Activated gamma-delta T cell treated with anti-CD3 and anti-CD28 coated beads, Interleukin-2, amount 50 U/mL, for 16 hours (primary cell): ENCODE results near the gene CARD8.
A peak's percentile ranks its signal among the peaks of the same experiment; 100 is the strongest.
"Not testable (repeated sequence)": the region's sequence is repeated elsewhere in the genome, so short reads cannot be mapped to it uniquely, and the experiment has no call there.

Experiments
- DNase-seq: peaks from one replicate; pipeline ENCODE4 v3.0.0-alpha.2; 2020; ENCODE audit warnings: low read depth

Gene CARD8

DNA sequence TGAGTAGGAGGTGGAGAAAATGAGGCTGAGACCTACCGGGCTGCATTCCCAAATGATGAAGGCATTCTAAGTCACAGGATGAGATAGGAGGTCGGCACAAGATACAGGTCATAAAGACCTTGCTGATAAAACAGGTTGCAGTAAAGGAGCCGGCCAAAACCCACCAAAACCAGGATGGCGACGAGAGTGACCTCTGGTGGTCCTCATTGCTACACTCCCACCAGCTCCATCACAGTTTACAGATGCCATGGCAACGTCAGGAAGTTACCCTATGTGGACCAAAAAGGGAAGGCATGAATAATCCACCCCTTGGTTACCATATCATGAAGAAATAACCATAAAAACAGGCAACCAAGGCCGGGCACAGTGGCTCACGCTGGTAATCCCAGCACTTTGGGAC is 9.6 kb upstream of the CARD8 start:
- DNase-seq = not testable (repeated sequence)

DNA sequence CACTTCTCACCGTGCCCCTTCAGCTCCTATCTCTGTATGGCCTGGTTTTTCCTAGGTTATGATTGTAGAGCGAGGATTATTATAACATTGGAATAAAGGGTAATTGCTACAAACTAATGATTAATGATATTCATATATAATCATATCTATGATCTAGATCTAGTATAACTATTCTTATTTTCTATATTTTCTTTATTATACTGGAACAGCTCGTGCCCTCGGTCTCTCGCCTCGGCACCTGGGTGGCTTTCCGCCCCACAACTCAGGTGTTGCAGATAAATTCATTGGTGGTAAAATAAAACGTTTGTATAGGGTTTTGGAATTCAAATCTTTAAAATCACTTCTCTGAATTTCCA is 4.6 kb upstream of the CARD8 start:
- DNase-seq = not testable (repeated sequence)

DNA sequence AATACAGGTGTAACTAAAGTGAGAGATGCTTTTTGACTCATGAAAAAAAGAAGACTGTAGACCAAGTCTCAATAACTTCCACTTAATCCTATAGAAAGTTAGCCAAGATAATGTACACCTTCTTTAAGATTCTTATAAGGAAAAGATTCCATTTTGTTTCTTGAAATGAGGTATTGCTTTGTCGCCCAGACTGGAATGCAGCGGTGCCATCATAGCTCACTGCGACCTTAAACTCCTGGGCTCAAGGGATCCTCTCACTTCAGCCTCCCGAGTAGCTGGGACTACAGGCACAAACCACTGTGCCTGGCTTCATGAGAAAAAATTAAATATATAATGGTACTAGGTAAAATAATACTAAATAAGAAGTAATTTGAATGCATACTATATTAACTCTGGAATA is 3.3 kb upstream of the CARD8 start:
- not testable (repeated sequence) for DNase-seq

DNA sequence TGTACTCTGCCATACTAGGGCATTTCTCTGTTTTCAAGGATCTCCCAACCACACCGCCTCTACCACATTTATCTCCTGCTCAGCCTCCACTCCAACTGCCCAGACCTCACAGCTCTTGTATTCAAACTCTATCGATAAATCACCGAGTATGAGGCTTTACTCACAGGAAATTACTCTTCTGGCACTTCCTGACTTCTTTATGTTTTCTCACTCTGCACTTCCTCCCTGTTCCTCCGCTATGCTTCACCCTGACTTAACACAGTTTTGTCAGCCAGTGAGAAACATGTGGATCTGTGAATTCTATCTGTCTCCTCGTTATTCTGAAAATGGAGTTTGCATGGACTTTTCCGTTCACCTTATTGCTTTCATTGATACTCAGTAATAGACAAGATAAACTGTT is 2.6 kb upstream of the CARD8 start:
- DNase-seq = no peak

DNA sequence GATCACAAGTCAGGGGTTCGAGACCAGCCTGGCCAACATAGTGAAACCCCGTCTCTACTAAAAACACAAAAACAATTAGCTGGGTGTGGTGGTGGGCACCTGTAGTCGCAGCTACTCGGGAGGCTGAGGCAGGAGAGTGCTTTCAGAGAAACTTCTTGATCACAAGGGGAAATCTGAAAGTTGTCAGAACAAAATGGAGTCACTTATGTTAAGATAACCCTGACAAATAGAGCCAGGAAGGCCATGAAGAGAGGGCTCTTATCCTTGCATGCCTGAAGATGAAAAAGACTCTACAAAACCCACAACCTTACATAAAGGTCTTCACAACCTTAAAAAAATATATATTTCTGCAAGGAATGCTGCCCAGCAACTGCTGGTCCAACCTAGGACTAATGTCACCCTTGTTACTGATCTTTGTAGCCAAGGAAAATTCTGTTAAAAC is 1.2 kb downstream of the CARD8 start:
- no peak for DNase-seq

DNA sequence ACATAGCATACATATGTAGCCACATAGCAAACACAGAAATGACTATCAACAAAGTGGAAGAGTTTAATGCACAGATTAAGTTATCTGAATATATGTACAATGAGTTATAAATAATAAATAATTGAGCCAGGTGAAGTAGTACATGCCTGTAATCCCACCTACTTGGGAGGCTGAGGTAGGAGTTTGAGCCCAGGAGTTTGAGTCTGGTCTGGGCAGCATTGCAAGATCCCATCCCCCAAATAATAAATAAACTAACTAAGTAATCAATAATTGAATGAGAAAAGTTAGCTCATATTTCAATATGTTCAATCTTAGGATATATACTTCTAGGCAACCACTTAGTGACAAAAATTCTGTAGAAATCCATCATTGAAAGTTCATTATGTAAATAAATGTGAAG is 1.7 kb downstream of the CARD8 start:
- no peak for DNase-seq

DNA sequence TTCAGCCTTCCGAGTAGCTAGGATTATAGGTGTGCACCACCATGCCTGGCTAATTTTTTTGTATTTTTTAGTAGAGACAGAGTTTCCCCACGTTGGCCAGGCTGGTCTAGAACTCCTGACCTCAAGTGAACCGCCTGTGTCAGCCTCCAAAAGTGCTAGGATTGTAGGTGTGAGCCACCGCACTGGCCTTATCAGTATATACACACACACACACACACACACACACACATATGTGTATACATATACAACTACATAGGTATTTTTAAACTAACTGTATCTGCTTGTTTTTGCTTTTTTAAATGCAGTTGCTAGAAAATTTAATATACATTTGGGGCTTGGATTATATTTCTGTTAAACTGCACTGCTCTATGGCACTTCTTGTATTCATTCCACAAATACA is 3.1 kb downstream of the CARD8 start:
- DNase-seq = no peak

DNA sequence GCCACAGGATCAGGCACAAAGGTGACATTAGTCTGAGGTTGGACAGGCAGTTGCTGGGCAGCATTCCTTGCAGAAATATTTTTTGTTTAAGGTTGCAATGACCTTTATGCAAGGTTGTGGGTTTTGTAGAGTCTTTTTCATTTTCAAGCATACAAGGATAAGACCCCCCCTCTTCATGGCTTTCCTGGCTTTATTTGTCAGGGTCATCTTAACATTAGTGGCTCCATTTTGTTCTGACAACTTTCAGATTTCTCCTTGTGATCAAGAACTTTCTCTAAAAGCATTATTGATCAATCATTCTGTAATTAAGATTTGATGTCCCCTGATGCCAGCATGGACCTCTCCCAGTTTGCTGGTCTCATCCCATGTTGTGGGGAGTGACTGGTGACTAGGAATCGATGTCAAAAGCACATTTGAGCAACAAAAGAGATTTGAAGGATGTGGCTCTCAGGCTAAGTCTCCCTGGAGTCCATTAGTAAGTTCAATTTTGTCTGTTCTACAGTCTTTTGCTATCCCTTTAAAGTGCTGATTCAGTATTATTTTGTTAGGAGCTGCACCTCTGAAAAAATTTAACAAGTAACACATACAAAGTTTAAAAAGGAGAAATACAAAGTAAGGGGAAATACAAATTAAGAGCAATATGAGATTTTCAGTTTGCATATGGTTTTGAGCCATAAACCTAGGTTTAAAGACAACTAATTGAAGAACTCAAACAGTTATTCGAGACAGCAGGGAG is 5.3 kb downstream of the CARD8 start:
- DNase-seq = no peak

DNA sequence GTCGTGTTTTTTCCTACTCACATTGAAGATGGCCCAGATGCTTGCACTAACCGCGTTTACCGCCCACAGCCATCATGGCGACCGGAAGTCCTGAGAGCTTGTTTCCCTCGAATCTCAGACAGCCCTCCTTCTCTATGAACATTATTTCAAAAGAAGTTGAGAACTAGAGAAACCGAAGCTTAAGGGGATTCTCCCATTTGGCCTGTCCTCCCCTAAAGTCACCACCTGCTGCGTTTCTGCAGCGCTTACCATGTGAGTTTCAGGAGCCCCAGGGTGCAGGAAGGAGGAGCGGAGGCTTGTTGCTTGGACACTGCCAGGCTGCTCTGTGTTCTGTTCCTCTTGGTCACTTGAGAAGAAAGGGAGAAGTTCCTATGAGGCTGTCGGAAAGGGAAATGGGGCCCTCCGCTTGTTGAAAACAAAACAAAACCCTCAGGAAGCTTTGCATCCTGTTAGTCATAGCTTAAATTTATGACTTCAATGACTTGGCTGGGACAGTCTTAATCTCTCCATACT is 6.2 kb downstream of the CARD8 start:
- DNase-seq = peak; percentile 52

DNA sequence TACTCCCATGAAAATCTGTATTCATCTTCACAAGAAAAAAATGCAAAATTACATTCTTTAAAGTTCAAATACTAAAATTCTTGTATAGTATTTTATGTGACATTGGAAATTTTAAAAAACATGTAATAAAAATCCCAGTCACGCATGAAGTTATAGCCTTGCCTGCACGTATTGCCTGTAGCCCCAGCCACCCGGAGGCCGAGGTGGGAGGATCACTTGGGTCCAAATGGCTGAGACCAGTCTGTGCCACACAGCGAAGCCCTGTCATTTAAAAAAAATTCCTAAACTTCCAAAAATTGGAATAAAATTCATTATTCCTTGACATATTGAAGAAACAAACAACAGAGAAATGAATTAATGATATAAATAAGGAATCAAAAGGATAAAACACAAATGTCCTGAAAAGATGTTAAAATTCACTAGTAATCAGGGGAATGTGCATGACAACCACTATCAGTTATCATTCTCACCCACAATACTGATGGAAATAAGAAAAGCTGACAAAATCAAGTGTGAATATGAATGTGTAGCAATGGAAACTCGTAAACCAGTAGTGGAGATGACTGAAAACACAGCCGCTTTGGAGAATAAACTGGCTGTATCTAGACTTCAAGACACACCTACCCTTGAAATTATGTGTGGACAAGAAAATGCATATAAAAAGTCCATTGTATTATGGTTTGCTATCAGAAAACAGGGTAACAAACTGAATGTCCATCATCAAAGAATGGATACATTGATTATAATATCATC is 7.5 kb downstream of the CARD8 start:
- no peak for DNase-seq

DNA sequence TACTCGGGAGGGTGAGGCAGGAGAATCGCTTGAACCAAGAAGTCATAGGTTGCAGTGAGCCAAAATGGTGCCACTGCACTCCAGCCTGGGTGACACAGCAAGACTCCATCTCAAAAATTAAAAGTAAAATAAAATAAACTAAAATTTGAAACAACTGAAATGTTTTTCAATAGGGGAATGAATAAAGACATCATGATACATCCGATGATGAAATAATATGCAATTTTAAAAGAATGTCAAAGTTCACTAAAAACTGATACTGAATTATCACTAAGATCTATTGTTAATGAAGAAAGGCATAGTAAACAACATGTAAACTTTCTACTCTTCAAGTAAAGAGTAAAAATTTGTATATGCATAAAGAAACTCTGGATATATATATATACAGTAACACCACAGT is 8.5 kb downstream of the CARD8 start:
- DNase-seq = no peak

DNA sequence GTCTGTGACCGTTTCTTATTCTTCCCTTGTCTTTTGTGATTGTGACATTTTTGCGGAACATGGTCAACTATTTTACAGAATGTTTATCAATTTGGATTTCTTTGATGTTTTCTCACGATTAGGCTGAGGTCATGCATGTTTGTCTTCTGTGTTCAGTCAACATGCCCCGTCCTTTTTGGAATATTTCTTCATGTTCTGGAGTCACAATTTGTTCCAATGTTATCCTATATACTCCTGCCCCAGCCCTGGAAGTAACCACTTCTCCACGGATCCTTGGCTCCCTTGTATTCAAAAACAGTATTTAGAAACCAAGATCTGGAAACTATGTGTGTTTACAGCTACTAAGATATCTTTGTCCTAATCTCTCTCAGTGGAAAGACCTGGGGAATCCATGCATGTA is 9.6 kb downstream of the CARD8 start:
- DNase-seq = no peak

DNA sequence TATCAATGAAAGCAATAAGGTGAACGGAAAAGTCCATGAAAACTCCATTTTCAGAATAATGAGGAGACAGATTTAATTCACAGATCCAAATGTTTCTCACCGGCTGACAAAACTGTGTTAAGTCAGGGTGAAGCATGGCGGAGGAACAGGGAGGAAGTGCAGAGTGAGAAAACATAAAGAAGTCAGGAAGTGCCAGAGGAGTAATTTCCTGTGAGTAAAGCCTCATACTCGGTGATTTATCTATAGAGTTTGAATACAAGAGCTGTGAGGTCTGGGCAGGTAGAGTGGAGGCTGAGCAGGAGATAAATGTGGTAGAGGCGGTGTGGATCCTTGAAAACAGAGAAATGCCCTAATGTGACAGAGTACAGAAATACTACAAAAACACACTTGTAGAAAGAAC is 11.4 kb downstream of the CARD8 start:
- DNase-seq = peak; percentile 35

DNA sequence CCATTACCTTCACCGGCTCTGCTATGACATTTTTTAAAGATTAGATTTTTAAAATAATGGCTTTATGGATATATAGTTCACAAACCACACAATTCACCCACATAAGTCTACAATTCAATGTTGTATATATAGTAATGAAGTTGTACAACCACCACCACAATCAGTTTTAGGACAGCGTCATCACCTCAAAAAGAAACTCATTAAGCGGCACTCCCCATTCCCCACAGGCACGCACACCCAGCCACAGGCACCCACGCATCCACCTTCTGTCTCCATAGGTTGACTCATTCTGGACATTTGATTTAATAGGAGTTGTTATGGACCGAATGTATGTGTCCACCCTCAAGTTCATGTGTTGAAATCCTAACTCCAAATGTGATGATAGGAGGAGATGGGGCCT is 13.9 kb downstream of the CARD8 start:
- not testable (repeated sequence) for DNase-seq

DNA sequence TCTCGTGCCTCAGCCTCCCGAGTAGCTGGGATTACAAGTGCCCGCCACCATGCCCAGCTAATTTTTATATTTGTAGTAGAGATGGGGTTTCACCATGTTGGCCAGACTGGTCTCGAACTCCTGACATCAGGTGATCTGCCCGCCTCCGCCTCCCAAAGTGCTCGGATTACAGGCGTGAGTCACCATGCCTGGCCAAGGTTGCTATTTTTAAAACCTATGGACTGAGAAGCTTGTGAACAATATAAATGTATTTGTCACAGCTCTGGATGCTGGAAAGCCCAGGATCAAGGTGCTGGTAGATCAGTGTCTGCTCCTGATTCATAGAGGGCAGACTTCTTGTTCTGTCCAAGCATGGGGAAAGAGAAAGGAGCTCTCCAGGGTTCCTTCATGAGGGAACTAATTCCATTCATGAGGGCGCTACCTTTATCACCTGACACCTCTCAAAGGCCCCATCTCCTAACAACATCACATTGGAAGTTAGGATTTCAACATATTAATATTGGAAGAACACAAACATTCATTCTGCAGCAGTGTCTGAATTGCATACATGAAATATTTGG is 16.1 kb downstream of the CARD8 start:
- DNase-seq = no peak

DNA sequence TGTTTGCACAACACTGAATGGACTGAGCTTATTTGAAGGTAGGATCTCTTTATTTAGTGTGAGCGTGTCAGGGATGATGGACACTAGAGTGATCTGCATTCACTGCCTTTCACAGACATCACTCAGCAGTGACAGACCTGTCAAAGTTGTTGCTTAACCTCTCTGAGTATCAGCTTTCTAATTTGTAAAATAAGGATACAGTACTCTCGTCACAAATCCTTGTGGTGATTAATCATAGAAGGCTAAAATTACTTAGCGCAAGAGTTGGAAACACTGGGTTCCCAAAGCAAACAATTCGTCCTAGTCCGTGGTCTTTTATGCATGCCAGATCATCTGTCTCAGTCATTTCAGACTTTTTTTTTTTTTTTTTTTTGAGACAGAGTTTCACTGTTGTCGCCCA is 16.6 kb downstream of the CARD8 start:
- no peak for DNase-seq

DNA sequence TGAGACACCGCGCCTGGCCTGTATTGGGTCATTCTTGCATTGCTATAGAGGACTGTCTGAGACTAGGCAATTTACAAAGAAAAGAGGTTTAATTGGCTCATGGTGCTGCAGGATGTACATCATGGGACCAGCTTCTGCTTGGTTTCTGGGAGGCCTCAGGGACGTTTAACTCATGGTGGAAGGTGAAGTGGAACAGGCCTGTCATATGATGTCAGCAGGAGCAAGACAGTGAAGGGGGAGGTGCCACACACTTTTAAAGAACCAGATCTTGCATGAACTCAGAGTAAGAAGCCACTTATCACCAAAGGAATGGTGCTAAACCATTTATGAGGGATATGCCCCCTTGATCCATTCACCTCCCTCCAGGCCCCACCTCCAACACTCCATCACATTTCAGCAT is 18.7 kb downstream of the CARD8 start:
- no peak for DNase-seq

DNA sequence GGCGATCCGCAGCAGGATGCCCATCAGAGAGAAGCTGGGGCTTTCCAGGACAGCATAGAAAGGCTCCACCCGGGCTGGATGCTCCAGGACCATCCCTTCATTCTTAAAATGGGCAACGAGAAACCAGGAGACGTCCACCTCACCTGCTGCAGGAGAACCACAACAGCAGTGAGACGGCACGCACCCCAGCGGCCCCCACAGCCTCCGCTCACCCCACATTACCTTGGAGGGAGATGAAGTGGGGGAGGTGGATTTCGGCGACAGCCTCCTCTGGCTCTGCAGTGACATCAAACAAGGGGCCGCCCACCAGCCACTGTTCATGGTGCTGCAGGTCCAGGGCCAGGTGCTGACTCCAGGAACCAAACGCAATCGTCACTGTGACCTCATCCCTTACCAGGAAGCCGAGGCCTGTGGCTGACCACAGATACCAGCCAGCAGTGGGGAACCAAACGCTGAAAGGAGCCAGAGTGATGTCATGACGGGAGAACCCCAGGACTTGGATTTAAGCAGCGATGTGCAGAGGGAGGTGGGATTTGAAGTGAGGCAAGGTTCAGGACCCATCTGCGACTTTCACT is 25.1 kb downstream of the CARD8 start:
- no peak for DNase-seq

DNA sequence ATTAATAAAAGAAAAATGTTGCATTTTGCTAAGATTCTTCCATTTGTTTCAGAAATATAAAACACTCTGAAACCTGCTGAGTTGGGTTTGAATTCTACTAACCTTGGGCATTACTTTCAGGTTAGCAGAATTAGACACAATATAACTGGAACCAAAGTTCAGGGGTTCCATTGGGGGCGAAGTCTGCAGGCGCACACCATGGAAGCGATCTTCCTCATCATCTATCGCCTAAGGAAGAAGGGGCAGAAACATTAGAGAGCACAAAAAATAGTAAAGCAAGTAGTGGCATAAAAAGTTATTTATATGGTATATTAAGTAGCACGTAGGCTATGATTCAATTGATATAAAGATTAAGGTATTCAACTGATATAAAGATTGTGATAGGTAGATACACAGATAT is 34.1 kb downstream of the CARD8 start:
- no peak for DNase-seq

DNA sequence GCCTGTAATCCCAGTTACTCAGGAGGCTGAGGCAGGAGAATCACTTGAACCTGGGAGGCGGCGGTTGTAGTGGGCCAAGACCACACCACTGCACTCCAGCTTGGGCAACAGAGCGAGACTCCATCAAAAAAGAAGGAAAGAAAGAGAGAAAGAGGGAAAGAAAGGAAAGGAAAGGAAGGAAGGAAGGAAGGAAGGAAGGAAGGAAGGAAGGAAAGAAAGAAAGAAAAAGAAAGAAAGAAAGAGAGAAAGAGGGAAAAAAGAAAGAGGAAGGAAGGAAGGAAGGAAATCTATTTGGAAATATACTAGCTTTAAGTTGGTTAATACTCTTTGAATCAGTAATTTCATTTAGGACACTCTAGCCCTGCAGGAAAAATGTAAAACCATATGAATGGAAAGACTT is 34.9 kb downstream of the CARD8 start:
- not testable (repeated sequence) for DNase-seq

DNA sequence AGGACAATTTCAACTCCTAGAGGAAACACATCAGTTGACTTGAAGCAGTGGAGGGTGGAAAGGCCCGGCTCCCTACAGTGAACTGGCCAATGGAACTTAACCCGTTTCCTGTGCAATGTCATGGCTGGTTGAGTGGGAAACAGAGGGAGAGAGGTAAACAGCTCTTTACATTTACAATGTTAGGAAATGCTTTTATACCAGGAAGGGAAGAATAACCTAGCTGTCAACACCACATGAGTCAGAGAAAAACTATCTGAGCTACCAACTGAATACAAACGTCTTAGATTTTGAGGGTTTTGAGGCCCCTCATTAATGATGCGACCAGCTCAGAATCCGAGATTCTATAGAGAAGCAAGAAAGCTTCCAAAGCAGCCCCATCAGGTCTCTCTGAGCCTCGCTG is 36.7 kb downstream of the CARD8 start:
- DNase-seq = no peak

DNA sequence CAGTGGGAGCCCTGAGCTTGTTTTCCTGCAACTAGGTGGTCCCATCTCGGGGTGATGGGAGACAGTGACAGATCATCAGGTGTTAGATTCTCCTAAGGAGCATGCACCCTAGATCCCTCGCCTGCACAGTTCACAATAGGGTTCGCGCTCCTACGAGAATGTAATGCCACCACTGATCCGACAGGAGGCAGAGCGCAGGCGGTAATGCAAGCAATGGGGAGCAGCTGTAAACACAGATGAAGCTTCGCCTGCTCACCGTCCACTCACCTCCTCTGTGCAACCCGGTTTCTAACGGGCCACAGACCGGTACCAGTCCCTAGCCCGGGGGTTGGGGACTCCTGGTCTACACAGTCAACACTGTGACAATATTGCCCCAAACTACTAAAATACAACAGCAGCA is 38.8 kb downstream of the CARD8 start:
- DNase-seq = no peak

DNA sequence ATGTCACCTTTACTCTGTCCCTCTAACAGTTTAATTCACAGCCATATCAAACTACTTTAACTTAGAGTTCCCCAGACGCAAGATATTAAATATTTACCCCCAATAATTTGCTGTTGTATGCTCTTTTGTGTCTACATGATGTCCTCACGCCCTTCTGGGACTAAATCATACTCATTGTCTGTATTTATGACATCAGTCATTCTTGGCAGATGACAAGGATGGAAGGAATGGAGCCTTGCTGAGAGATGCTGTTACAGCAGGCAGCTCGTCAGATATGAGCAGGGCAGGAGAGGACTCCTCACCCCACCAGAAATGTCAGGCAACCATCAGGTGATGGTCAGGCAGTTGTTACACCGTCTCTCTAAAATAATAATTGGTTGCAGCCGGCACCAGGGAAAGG is 41.8 kb downstream of the CARD8 start:
- no peak for DNase-seq
